Measurements from ENCODE around the gene CPEB2.

CPEB2 gene

GRCh38 chr4:15001869-15002658, at the start of gene CPEB2:
TSS of gene CPEB2 (plus strand) at chr4:15002481. CDS start at chr4:15002674, 193 bp downstream.
- peak; percentile 85 for DNase-seq (ENCODE audit: low read depth)

DNA sequence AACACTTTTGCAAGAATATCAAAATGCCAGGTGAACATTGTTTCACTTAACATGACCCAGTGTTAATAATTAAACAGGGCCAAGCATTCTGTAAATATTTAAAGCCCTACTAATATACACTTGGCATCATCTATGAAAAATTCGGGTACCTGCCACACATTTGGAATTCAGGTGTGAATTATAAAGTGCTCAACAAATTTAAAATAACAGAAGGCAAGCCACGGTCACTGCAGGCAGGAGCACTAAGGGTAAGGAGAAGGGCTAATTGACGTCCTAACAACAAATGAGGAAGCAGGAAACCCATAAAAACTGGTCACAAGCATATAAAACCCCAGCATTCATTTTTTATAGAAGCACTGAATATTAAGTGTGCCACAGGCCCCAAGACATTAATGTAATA, 43.8 kb upstream of the CPEB2 start:
- no peak for DNase-seq (ENCODE audit: low read depth)

DNA sequence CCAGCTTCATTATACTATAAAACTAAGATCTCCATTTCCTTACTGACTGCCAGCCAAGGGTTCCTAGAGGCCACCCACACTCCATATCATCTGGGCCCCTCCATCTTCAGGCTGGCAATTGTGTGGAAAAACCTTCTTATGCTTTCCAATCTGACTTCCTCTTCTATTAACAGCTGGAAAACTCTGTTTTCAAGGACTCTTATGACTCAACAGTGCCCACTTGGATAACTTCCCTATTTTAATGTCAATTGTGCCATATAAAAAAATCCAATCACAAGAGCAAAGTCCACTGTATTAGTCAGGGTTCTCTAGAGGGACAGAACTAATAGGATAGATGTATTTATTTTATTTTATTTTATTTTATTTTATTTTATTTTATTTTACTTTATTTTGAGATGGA, 41.0 kb upstream of the CPEB2 start:
- no peak for DNase-seq (ENCODE audit: low read depth)

GRCh38 chr4:14965071-14965470, 37.2 kb upstream of the CPEB2 start:
- DNase-seq (ENCODE audit: low read depth), result no peak

- DNase-seq (ENCODE audit: low read depth), result no peak
Measured at GRCh38 chr4:14967982-14968381, 34.3 kb upstream of the CPEB2 start.

DNA sequence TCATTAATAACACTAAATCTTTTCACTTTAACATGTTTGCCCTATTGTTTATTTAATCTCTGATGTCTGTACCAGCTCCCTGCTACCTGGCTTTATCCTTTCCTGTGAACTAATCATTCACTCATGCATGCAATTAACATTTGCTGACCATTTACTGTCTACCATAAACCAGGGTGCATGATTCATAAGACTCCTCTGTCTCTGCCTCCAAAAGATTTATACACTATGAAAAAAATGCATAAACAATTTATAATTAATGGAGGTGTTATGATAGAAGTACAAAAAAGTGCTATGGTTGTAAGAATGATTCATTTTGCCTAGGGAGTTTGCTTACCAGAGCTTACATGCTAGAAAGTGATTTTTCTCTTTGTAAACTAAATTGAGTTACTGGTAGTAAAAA, 24.5 kb upstream of the CPEB2 start:
- DNase-seq (ENCODE audit: low read depth), result no peak

GRCh38 chr4:14984448-14984847, 17.8 kb upstream of the CPEB2 start:
- DNase-seq (ENCODE audit: low read depth), result no peak

DNA sequence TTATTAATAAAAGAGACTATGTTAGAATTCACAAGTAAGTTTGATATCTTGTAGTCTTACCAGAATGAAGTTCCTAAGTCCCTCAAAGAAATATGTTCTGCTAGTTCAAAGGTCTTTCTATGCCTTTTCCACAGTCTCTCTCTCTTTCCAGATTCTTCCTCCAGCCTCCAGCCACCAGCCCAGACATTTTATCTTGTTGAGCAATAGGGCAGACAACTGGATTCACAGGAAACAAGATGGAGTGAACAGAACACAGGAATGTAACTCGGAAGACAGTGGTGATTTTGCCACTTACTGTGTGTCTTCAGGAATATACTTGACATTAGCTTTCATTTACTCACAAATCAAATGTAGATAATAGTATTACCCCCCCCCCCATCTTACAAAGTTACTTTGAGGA, 17.1 kb upstream of the CPEB2 start:
- no peak for DNase-seq (ENCODE audit: low read depth)

DNA sequence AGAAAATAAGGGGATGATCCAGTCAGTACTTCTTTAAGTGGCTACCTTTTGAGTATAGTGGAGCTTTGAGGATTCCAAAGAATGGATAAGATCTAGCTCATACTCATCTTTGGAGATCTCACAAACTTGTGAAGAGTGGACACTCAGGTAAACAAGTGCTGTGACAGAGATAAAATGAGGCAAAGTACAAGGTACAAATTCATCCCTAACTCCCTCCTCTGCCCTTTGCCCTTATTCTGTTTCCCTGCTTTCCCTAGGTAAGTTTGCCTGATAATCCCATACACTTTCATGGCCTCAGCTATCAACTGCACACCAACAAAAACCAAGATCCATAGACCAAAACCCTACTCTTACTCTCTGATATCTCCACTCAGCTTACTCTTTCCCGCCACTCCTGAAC, 16.4 kb upstream of the CPEB2 start:
- DNase-seq (ENCODE audit: low read depth), result no peak

DNA sequence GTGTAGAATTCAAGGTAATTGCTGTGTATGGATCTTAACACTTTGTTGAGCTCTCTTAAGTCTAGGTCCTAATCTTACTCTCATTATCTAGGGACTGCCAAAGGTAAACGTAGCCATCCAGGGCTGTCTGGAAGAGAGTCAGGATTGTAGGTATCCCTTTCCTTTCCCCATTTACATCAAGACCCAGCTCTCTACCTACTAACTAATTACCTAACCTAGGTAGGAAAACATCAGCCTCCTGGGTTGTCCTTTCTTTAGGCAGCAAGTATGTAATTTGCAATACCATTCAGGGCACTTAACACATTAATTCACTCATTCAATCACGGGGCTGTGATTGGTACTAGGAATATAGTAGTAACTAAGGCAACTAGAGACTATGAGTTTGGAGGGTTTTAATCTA, 15.2 kb upstream of the CPEB2 start:
- DNase-seq (ENCODE audit: low read depth), result no peak

DNA sequence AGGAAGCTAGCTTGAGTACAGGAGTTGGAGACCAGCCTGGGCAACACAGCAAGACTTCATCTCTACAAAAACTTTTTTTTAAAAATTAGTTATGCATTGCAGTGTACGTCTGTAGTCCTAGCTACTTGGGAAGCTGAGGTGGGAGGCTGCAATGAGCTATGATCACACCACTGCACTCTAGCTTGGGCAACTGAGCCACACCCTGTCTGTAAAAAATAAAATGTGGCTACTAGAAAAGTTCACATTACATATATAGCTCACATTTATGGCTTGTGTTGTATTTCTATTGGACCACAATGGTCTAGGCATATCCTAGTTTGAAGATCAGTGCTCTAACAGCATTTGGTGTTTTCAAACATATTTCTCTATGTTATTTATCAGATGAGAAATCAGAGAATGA, 11.8 kb upstream of the CPEB2 start:
- no peak for DNase-seq (ENCODE audit: low read depth)

DNA sequence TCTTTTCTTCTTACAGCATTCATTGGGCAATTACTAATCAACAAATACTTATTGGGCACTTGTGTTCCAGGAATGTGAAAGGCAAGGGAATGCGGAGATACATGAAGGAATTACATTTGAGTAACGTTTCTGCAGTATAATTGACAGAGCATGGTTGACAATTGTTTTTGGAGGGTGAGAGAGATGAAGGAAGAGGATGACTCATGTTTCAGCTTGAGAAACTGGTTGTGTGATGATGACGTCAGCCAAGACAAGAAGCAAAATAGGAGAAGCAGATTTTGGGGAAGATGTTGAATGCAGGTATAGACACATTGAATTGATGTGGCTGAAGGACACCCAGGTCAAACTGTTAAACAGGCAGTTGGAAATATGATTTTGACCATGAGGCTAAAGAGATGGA, 8.0 kb upstream of the CPEB2 start:
- no peak for DNase-seq (ENCODE audit: low read depth)

GRCh38 chr4:15001248-15001868, 923 bp upstream of the CPEB2 start:
- peak; percentile 16 for DNase-seq (ENCODE audit: low read depth)

DNA sequence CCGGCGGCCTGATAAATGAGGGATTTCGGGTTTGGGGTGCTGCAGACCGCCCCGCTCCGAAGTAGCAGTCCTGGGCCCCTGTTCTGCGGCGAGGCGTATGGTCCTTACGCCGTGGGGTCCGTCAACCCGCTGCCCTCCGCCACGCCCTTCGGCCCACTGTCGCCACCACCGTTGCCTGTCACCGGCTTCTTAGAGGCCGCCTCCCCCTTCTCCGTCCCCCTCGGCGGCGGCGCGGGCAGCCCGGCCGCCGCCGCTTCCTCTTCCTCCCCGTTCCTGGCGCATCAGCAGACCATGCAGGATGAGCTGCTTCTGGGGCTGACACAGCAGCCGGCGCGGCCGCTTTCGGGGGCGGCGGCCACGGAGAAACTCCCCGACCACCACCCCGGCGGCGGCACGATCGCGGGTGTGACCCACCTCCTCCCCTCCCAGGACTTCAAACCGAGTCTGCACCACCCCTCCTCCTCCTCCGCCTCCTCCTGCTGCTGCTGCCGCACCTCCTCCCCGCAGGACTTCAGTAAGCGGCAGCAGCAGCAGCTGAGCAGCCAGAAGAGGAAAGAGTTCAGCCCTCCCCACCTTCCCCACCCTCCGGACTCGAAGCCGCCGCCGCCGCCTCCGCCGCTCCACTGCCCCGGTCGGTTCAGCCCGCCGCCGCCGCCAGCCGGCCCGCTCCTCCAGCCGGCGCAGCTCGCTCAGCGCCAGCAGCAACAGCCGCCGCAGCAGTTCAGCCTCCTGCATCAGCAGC, 549 bp downstream of the CPEB2 start:
- peak; percentile 65 for DNase-seq (ENCODE audit: low read depth)

- DNase-seq (ENCODE audit: low read depth), result peak; percentile 22
Measured at GRCh38 chr4:15003401-15003890, 1.2 kb downstream of the CPEB2 start.

DNA sequence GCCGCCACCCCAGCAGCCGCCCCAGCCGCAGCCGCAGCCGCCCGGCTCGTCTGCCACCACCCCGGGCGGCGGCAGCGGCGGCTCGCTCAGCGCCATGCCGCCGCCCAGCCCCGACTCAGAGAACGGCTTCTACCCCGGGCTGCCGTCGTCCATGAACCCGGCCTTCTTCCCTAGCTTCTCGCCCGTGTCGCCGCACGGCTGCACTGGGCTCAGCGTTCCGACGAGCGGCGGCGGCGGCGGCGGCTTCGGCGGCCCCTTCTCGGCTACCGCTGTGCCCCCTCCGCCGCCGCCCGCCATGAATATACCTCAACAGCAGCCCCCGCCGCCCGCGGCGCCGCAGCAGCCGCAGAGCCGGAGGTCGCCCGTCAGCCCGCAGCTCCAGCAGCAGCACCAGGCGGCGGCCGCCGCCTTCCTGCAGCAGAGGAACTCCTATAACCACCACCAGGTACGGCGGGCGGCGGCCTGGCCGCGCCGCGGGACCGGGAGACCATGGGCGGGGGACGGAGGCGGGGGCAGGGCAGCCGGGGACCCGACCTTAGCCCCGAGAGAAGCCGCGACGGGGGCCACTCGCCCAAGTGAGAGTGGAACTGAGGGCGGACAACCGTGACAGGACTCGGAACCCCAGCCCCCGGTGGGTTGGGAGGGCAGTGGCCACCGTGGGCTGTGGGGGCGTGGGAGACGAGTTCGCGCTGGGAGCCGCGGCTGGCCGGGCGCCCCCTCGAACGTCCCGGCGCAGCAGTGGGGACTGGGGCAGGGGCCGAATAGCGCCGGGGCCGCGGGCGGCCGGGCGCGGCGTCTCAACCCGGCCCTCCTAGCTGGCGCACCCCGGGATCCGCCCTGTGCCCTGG, 1.8 kb downstream of the CPEB2 start:
- DNase-seq (ENCODE audit: low read depth), result peak; percentile 24

DNA sequence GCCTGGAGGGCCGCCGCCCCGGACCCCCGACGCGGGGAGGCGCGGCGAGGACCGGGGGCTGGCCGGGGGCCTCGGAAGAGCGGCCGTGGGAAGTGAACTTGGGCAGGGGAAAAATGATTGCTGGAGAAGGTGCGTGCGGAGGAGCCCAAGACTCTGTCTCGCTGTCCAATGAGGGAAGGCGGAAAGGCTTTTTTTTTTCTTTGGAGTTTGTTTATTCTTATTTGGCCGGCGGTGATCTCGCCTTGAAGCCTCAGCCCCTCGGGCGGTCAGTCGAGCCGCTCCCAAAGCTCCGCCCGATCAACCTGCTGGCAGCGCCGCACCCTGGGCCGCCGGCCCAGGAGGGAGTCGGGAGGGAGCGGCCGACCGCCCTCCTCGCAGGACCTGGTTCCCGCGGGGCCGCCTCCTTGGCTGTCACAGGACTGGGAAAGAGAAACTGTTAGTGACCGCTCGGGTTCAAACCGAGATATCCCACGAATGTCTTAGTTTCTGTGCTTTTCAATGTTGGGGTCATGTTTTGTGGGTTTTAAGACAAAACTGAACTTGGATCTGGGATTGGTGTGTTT, 2.5 kb downstream of the CPEB2 start:
- no peak for DNase-seq (ENCODE audit: low read depth)

DNA sequence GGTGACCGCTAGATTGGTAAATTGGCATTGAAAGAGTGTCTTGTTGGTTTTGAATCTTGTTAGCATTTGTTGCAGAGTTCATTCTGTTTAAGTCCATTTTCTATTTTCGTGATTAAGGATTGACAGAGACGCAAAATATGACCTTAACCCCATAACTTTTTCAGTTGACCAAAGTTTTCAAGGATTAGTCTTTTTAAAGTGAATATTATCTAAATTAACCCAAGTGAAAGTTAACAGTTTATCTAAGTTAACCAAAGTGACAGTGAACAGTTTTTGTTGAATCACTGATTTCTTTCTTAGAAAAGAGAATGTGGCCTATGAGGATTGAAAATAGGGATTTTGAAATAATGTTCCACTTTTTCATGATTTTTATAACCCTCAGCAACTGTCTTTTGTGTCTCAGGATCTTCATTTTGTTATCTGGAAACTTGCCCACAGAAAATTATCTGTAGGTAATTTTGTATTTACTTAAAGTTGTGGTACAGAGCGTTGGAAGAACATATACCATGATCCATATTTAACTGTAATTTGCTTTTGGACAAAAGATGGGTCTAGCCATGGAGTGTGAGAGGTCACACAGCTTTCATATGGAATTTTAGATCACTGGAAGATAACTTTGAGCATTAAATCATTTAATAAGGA, 3.3 kb downstream of the CPEB2 start:
- no peak for DNase-seq (ENCODE audit: low read depth)

DNA sequence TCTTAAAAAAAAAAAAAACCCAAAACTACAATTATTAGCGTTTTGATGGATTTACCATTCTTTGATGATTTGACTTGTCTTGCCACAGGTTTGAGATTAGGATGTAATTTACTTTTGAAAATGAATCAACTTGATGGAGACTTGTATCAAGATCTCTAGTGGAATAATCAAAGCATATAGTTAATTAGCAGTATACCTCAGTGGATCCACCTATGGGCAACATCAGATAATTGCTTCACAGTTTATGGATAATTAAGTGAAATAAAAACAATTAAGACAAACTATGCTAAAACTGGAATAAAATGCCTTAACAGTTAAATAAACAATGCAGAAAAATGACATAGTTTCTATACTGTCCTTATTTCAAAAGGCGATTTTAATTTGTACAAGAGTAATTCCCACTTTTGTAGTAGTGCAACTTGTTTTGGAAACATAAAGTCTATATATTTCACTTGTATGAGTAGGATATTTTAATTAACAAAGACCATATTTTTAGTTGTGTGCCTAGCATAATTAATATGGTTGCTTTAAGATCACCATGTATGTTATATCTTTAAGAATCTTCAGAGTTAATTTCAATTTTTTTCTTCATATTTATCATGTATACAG, 4.2 kb downstream of the CPEB2 start:
- DNase-seq (ENCODE audit: low read depth), result no peak

DNA sequence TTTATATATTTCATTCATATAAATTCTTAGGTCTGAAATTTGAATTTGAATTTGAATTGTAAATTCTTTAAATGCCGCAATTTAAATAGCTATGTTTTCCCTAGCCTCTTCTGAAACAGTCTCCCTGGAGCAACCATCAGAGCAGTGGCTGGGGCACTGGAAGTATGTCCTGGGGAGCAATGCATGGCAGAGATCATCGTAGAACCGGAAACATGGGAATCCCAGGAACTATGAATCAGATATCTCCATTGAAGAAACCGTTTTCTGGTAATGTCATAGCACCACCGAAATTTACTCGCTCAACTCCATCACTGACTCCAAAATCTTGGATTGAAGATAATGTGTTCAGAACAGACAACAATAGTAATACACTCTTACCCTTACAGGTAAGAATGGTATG, 4.9 kb downstream of the CPEB2 start:
- DNase-seq (ENCODE audit: low read depth), result no peak

Data from stimulated activated CD8-positive, alpha-beta memory T cell treated with anti-CD3 and anti-CD28 coated beads, Interleukin-12 subunit alpha, Interleukin-12 subunit beta, amount 100 ng/mL, for 1 hour (primary cell).